ENCODE data around the gene PFDN5. TPM values are rescaled to one million over a fixed set of nuclear protein-coding genes. Genes with fewer than 3 reads are reported as not detected.

The PFDN5 gene
- total and polyA plus RNA-seq, 10 of the 15 experiments (the other 5 are each of a cell fraction or from before 2014, with no cell fraction given), result 300 to 1,596 (median 495) TPM

- no peaks in the 10 kb centered on the region for H4K20me1 ChIP-seq (ENCODE audit: control insufficient read depth, insufficient read depth)
- peaks cover 0 to 4% of the 10 kb centered on the region in 2 experiments; a peak in 1 of 4 replicates for H3K36me3 ChIP-seq (ENCODE audit: control insufficient read depth in 2 of 2, insufficient read depth in 2 of 2, low read length in 1 of 2)
- no peak overlapping the region for H2AFZ ChIP-seq (ENCODE audit: control insufficient read depth, low read depth, low read length)
- H3K27me3 ChIP-seq (replicated peaks in 1 of 2; ENCODE audit: control insufficient read depth in 2 of 2, insufficient read depth in 2 of 2, low read length in 1 of 2), result no peaks in the 10 kb centered on the region
- no peak overlapping the region for H3K9ac ChIP-seq (ENCODE audit: control insufficient read depth, insufficient read depth, low read length)
- DNase-seq (ENCODE audit: low read depth, low spot score) (no peak), FAIRE-seq (no peak), ATAC-seq (no peak)
- peaks cover 13% of the 10 kb centered on the region for H3K79me2 ChIP-seq (ENCODE audit: control insufficient read depth, insufficient read depth, low read length)
- no peak overlapping the region for H3K4me3 ChIP-seq
- TF ChIP-seq, protein P1, sequence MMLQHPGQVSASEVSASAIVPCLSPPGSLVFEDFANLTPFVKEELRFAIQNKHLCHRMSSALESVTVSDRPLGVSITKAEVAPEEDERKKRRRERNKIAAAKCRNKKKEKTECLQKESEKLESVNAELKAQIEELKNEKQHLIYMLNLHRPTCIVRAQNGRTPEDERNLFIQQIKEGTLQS (IDR thresholded peaks at IDR 0.05; ENCODE audit: borderline replicate concordance, extremely low read depth, low read depth, low read length), result no peak
- no peak for TF ChIP-seq JUND (IDR thresholded peaks at IDR 0.05; ENCODE audit: low read depth, low read length)
- TF ChIP-seq, protein P2, sequence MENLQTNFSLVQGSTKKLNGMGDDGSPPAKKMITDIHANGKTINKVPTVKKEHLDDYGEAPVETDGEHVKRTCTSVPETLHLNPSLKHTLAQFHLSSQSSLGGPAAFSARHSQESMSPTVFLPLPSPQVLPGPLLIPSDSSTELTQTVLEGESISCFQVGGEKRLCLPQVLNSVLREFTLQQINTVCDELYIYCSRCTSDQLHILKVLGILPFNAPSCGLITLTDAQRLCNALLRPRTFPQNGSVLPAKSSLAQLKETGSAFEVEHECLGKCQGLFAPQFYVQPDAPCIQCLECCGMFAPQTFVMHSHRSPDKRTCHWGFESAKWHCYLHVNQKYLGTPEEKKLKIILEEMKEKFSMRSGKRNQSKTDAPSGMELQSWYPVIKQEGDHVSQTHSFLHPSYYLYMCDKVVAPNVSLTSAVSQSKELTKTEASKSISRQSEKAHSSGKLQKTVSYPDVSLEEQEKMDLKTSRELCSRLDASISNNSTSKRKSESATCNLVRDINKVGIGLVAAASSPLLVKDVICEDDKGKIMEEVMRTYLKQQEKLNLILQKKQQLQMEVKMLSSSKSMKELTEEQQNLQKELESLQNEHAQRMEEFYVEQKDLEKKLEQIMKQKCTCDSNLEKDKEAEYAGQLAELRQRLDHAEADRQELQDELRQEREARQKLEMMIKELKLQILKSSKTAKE (IDR thresholded peaks at IDR 0.05; ENCODE audit: low read depth, poor library complexity, severe bottlenecking), result no peak
- no peak for TF ChIP-seq PAX8 (IDR thresholded peaks at IDR 0.05)
- no peak for TF ChIP-seq DPF2 (IDR thresholded peaks at IDR 0.05)
- no peak for TF ChIP-seq CBX5 (IDR thresholded peaks at IDR 0.05; ENCODE audit: low read depth)
- TF ChIP-seq RUNX3 (IDR thresholded peaks at IDR 0.05; ENCODE audit: low read length), result no peak
- TF ChIP-seq ATF2 (IDR thresholded peaks at IDR 0.05; ENCODE audit: low read length), result no peak
- in situ Hi-C loops (cut with MboI), result no loop called here
- 28% methylated on average over 1 of the region's 1 CpG for WGBS (ENCODE audit: insufficient coverage, insufficient replicate concordance, low lambda C conversion rate, missing lambda C conversion rate)
- peak overlapping the region; percentile 50 for H3K4me2 ChIP-seq (ENCODE audit: control insufficient read depth, insufficient read depth)
- intact Hi-C loops (cut with micrococcal nuclease; ENCODE audit: unreplicated experiment), result no loop called here
- 0 out of 2 replicates have a peak overlapping the region, but pooled peaks have one; percentile 25 for H3K27ac ChIP-seq (ENCODE audit: control insufficient read depth, insufficient read depth)
- ChIA-PET CTCF (interaction anchor here (1.2 to 7.4 kb wide), 6 partner anchors 12 to 96 kb away, joined by 3 to 136 read pairs (median 12); partner anchors contain the start of genes ESPL1 and ITGB7), RAD21 (ENCODE audit: unreplicated experiment) (interaction anchor here (0.6 to 4.3 kb wide), 6 partner anchors 13 to 62 kb away, joined by 3 to 101 read pairs (median 6); partner anchors contain the start of genes ESPL1 and PFDN5), POLR2A (interaction anchor here (0.6 to 1.0 kb wide), 4 partner anchors 15 to 68 kb away, joined by 3 read pairs; no protein-coding TSS in a partner anchor), SMC1A (ENCODE audit: uncharacterized antibody, unreplicated experiment) (interaction anchor here (0.8 to 6.4 kb wide), 3 partner anchors 12 to 41 kb away, joined by 3 to 63 read pairs (median 10); partner anchors contain the start of gene ESPL1)
- no TSS peak for BruUV-seq (replicated peaks)
- peaks cover 28% of the 10 kb centered on the region for H3K4me1 ChIP-seq (ENCODE audit: control insufficient read depth, insufficient read depth, low read length)
- no peaks in the 10 kb centered on the region for H3K9me3 ChIP-seq (replicated peaks; ENCODE audit: control insufficient read depth, insufficient read depth, low read length)
Observed at GRCh38 chr12:53254816-53255545, 40.4 kb upstream of the PFDN5 start.

Data from GM12878 (cell line).